HepG2 (cell line): ENCODE results near the gene ALDH3A2. TPM values are rescaled to one million over a fixed set of nuclear protein-coding genes. Genes with fewer than 3 reads are reported as not detected.

Experiments
- ATAC-seq: fragments of 200-7000 bp; cut with Tn5 transposase; 3 replicates; pipeline ENCODE4 v1.9.1; 2020; ENCODE audit warnings: mild to moderate bottlenecking, moderate library complexity
- BruUV-seq: library from RNA; stranded (reverse); fragments of 400-500 nt; replicated peaks from 2 replicates; lab custom pipeline; 2021; lab: Mats Ljungman, UMichigan
- CTCF ChIA-PET: fragments of 300-600 bp; formaldehyde crosslinking; extraction: SDS; loops from one replicate; lab custom pipeline; 2021; ENCODE audit warnings: low total read pairs, inconsistent platforms, low intra/inter-chr PET ratio; lab: Yijun Ruan, JAX
- POLR2A ChIA-PET: fragments of 350-600 bp; sonication (Branson Sonifier 250); formaldehyde crosslinking; loops from one replicate; lab custom pipeline; 2020; ENCODE audit warnings: antibody characterized with exemption, inconsistent platforms; lab: Yijun Ruan, JAX
- DNase-seq: peaks from one replicate; pipeline ENCODE4 v3.0.0-alpha.2; 2015; ENCODE audit warnings: low spot score
- FAIRE-seq: peaks from 3 replicates; lab custom pipeline; 2011; peaks lifted over from hg19 to GRCh38; lab: Jason Lieb, UNC
- H2AFZ ChIP-seq: one replicate; pipeline ENCODE4 v1.6.1; 2011; ENCODE audit warnings: low read length, inconsistent platforms
- H3K27ac ChIP-seq: fragments of 300-600 bp; 3 replicates; pipeline ENCODE4 v1.8.0; 2011; ENCODE audit warnings: mixed run types, mild to moderate bottlenecking, mixed read lengths, low read length, inconsistent platforms; ENCODE audit not compliant: insufficient read depth; ENCODE audit errors: extremely low read length
- H3K27me3 ChIP-seq, 2 experiments: fragments of 200-600 bp in 1 of 2; 2 replicates in 1 of 2; 3 replicates in 1 of 2; pipeline versions ENCODE4 v1.6.0 to v1.8.0; 2011; ENCODE audit warnings: low read length in 2 of 2, mild to moderate bottlenecking in 2 of 2, moderate library complexity in 2 of 2, inconsistent platforms in 1 of 2; ENCODE audit not compliant: insufficient read depth in 2 of 2, control insufficient read depth in 1 of 2
- H3K36me3 ChIP-seq, 2 experiments: fragments of 200-600 bp in 1 of 2; replicated peaks in 1 of 2; 2 replicates in 1 of 2; 3 replicates in 1 of 2; pipeline versions ENCODE4 v1.5.1 to v1.8.0; 2011; ENCODE audit warnings: low read length in 2 of 2, inconsistent platforms in 1 of 2; ENCODE audit not compliant: insufficient read depth in 2 of 2, control insufficient read depth in 1 of 2
- H3K4me1 ChIP-seq: 2 replicates; pipeline ENCODE4 v1.5.1; 2012; ENCODE audit warnings: low read length, inconsistent platforms; ENCODE audit not compliant: insufficient read depth
- H3K4me2 ChIP-seq: 2 replicates; pipeline ENCODE4 v1.6.0; 2011; ENCODE audit warnings: low read depth, low read length, inconsistent platforms
- H3K4me3 ChIP-seq, 3 experiments: fragments of 200-600 bp in 1 of 3; sonication (generic), shearing (Covaris generic) in 1 of 3; replicated peaks in 1 of 3; 2 replicates each; pipeline ENCODE4 v1.5.1; 2011 to 2016; ENCODE audit warnings: low read length in 3 of 3, inconsistent platforms in 2 of 3, low read depth in 2 of 3, mild to moderate bottlenecking in 2 of 3, control low read depth in 1 of 3, mixed read lengths in 1 of 3; ENCODE audit not compliant: insufficient read depth in 1 of 3
- H3K79me2 ChIP-seq: one replicate; pipeline ENCODE4 v1.6.1; 2011; ENCODE audit warnings: low read length, inconsistent platforms; ENCODE audit not compliant: insufficient read depth
- H3K9ac ChIP-seq: 2 replicates; pipeline ENCODE4 v1.6.0; 2011; ENCODE audit warnings: mild to moderate bottlenecking, low read depth, low read length, inconsistent platforms; ENCODE audit not compliant: insufficient read depth
- H3K9me3 ChIP-seq: 2 replicates; pipeline ENCODE4 v1.5.1; 2012; ENCODE audit warnings: mild to moderate bottlenecking, low read length
- H4K20me1 ChIP-seq: 2 replicates; pipeline ENCODE4 v1.6.0; 2011; ENCODE audit warnings: inconsistent platforms, mild to moderate bottlenecking, low read length, moderate library complexity; ENCODE audit not compliant: insufficient read depth
- CENPT ChIP-seq: sonication (generic); formaldehyde crosslinking; IDR thresholded peaks from 2 replicates; pipeline ENCODE4 v1.8.0; 2022; ENCODE audit warnings: low read depth, mild to moderate bottlenecking, moderate library complexity, missing genetic modification reagents
- CREB1 ChIP-seq, 2 experiments: fragments of 450-650 bp in 1 of 2; IDR thresholded peaks; 2 replicates each; pipeline ENCODE4 v1.6.1; 2016 to 2017; ENCODE audit warnings: control low read depth in 1 of 2, mild to moderate bottlenecking in 1 of 2, missing compliant biosample characterization in 1 of 2, missing genetic modification characterization in 1 of 2
- ERF ChIP-seq: IDR thresholded peaks from 2 replicates; pipeline ENCODE4 v1.6.1; 2018; ENCODE audit warnings: missing biosample characterization, missing genetic modification reagents
- NBN ChIP-seq: fragments of 450-650 bp; conservative IDR thresholded peaks from 2 replicates; pipeline ENCODE4 v1.6.1; 2017
- ZGPAT ChIP-seq: IDR thresholded peaks from 2 replicates; pipeline ENCODE4 v1.6.1; 2016; ENCODE audit warnings: mild to moderate bottlenecking
- ZNF512B ChIP-seq: sonication (generic); formaldehyde crosslinking; IDR thresholded peaks from 2 replicates; pipeline ENCODE4 v1.5.1; 2020; ENCODE audit warnings: missing genetic modification reagents, mild to moderate bottlenecking, borderline replicate concordance
- WGBS: methylation state at CpG from one replicate; pipeline ENCODE4 v1.1.6; 2017; ENCODE audit warnings: low lambda C conversion rate; 5-methylcytosine and 5-hydroxymethylcytosine counted together
- in situ Hi-C: cut with HindIII; loops from 2 replicates; pipeline ENCODE4 v1.10.0; 2017; ENCODE audit warnings: low pct_unique_long_range_greater_than_20kb; ENCODE audit not compliant: extremely low pct_ligation_motif_present
- intact Hi-C: fragments of 100-400 bp; cut with micrococcal nuclease; formaldehyde crosslinking; loops from one replicate; pipeline ENCODE4 v1.10.0; 2022; ENCODE audit not compliant: unreplicated experiment
- polyA plus RNA-seq, 8 experiments: library from polyadenylated mRNA; depleted of rRNA in 3 of 8; stranded (reverse) in 7 of 8; unstranded in 1 of 8; fragments of >200 nt; fragmentation: Illumina TruSeq in 4 of 8; extraction: Trizol in 4 of 8; gene quantifications; 2 replicates each; pipeline versions ENCODE4 v1.2.1 to v1.2.3, GENCODE V29; 2011 to 2016; ENCODE audit warnings: low read depth in 4 of 8, missing spikeins in 1 of 8, mixed read lengths in 1 of 8; ENCODE audit not compliant: insufficient read depth in 1 of 8
- total RNA-seq, 5 experiments: library from RNA; depleted of rRNA; stranded (reverse); fragments of >200 nt; fragmentation: Illumina TruSeq; extraction: Trizol; gene quantifications; 2 replicates each; pipeline ENCODE4 v1.2.3, GENCODE V29; 2016; ENCODE audit warnings: low read depth in 1 of 5

Gene ALDH3A2
- total and polyA plus RNA-seq, 2 of the 13 experiments (the other 11 are each of a cell fraction or from before 2014, with no cell fraction given): 80.8 to 180 TPM

GRCh38 chr17:19630035-19630434, 18.5 kb upstream of the ALDH3A2 start (continued):
- TF ChIP-seq ERF (CRISPR knock-in tag): no peak
- TF ChIP-seq ZGPAT: no peak
- TF ChIP-seq, all 625 proteins: peak for 0

- in situ Hi-C loops (no loop called here), intact Hi-C loops (no loop called here)
- BruUV-seq: no TSS peak
- ATAC-seq: no peak
- no peak for FAIRE-seq
- Histone ChIP-seq H2AFZ (no peak overlapping the region), H3K27ac (no peak overlapping the region), H4K20me1 (no peaks in the 10 kb centered on the region), H3K4me3 (no peak overlapping the region)
- ChIA-PET CTCF (no interaction called here), POLR2A (interaction anchor here (1.1 to 2.2 kb wide), 2 partner anchors 18 to 97 kb away, joined by 3 to 9 read pairs; partner anchors contain the start of genes ALDH3A2 and SLC47A1)
- WGBS: 100% methylated on average over 1 of the region's 1 CpG
- DNase-seq: no peak
- TF ChIP-seq CREB1 (IDR thresholded peaks at IDR 0.05) (no peak), CREB1 (CRISPR knock-in tag; IDR thresholded peaks at IDR 0.05) (no peak), NBN (no peak), CENPT (CRISPR knock-in tag) (no peak), ZNF512B (CRISPR knock-in tag) (no peak)
- TF ChIP-seq, all 625 proteins: peak for 0
- H3K79me2 ChIP-seq: no peaks in the 10 kb centered on the region
- H3K4me1 ChIP-seq: peaks cover 35% of the 10 kb centered on the region
- H3K9me3 ChIP-seq: no peaks in the 10 kb centered on the region
- H3K36me3 ChIP-seq: no peaks in the 10 kb centered on the region
- no peaks in the 10 kb centered on the region for H3K27me3 ChIP-seq
- no peak overlapping the region for H3K9ac ChIP-seq
- no peak overlapping the region for H3K4me2 ChIP-seq
These were observed 17.9 kb upstream of the ALDH3A2 start for GRCh38 chr17:19630661-19631060.
